Kasumi-1 (cell line): ENCODE measurements around the gene ODF2.
"Not testable (repeated sequence)": the region's sequence is repeated elsewhere in the genome, so short reads cannot be mapped to it uniquely, and the experiment has no call there.

Experiments used
- DNase-seq, 2 experiments: peaks; one replicate each; lab custom pipeline; 2025; lab: John Stamatoyannopoulos, UW

ODF2 gene

GRCh38 chr9:128484686-128485413 is 29.0 kb downstream of the ODF2 start:
- DNase-seq: no peak

GRCh38 chr9:128485414-128485855 is 29.6 kb downstream of the ODF2 start:
- DNase-seq: no peak

GRCh38 chr9:128486201-128486600 is 30.4 kb downstream of the ODF2 start:
- no peak for DNase-seq

- DNase-seq: no peak
Measured at GRCh38 chr9:128493424-128493823, 37.6 kb downstream of the ODF2 start.

GRCh38 chr9:128494108-128494745 is 38.4 kb downstream of the ODF2 start:
- DNase-seq: peak; percentile 96 to 97

GRCh38 chr9:128494746-128495129 is 38.9 kb downstream of the ODF2 start:
- no peak for DNase-seq

GRCh38 chr9:128495296-128495695 is 39.5 kb downstream of the ODF2 start:
- peak in 1 of 2 experiments; percentile 2 for DNase-seq

- no peak for DNase-seq
Measured at GRCh38 chr9:128495804-128496417, 40.1 kb downstream of the ODF2 start.

- no peak for DNase-seq
Measured at GRCh38 chr9:128497824-128498610, 42.2 kb downstream of the ODF2 start.

GRCh38 chr9:128498911-128499310 is 43.1 kb downstream of the ODF2 start:
- no peak for DNase-seq

- no peak for DNase-seq
Measured at GRCh38 chr9:128499920-128500319, 44.1 kb downstream of the ODF2 start.

GRCh38 chr9:128503415-128503825 is 47.6 kb downstream of the ODF2 start:
- DNase-seq: not testable (repeated sequence)

GRCh38 chr9:128503870-128504269 is 48.1 kb downstream of the ODF2 start:
- no peak for DNase-seq

GRCh38 chr9:128504485-128505413 is 48.9 kb downstream of the ODF2 start, which contains the start of gene GLE1:
Gene GLE1, plus strand, starts transcription at chr9:128504719. Its CDS starts 87 bp downstream, at chr9:128504806.
- peak; percentile 83 to 89 for DNase-seq

GRCh38 chr9:128505414-128505765 is 49.6 kb downstream of the ODF2 start:
- no peak for DNase-seq

- DNase-seq: not testable (repeated sequence)
Measured at GRCh38 chr9:128505906-128506305, 50.1 kb downstream of the ODF2 start.

GRCh38 chr9:128512820-128513219 is 57.0 kb downstream of the ODF2 start:
- DNase-seq: no peak

GRCh38 chr9:128521956-128522355 is 66.2 kb downstream of the ODF2 start:
- DNase-seq: no peak

GRCh38 chr9:128523199-128523925 is 67.6 kb downstream of the ODF2 start:
- DNase-seq: peak; percentile 29 to 53

GRCh38 chr9:128526720-128527119 is 70.9 kb downstream of the ODF2 start:
- DNase-seq: no peak
